ENCODE data around the gene NCOA7. TPM values are rescaled to one million over a fixed set of nuclear protein-coding genes. Genes with fewer than 3 reads are reported as not detected.

The NCOA7 gene
- total RNA-seq, 1 experiment from 2014 or later = 9.4 TPM

DNA sequence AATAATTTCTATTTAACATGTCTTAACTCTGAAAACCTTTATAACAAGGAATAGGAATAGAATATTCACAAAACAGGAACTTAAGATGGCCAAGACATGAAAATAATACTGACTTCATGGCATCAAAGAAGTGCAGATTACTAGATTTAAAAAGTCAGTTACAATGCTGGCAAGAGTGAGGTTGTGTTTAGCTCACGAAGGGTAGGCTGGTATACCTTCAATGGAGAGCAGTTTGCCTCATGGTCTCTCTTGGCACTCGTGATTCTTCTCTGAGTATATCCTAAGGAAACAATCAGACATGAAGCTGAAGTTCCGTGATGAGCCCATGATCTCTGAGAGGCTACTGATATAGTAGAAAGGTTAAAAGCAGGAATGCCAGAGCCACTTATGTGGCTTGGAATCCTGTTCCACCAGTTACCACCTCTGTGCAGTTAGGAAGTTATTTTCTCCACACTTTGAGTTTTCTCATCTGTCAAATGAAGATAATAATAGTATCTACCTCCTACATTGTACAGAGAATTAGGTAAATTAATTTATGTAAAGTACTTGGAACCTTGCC, 7.2 kb downstream of the NCOA7 start:
- no peak overlapping the region for H2BK20ac ChIP-seq (ENCODE audit: low read depth, low read length, poor library complexity, severe bottlenecking)
- Mint-ChIP-seq H3K4me3 (no peak overlapping the region), H3K36me3 (ENCODE audit: insufficient read depth in 1 of 3, low read depth in 3 of 3) (no peaks in the 10 kb centered on the region), H3K27ac (no peak overlapping the region), H3K4me1 (peaks cover 8 to 9% of the 10 kb centered on the region in 2 experiments), H3K27me3 (ENCODE audit: low read depth) (no peaks in the 10 kb centered on the region), H3K9me3 (no peaks in the 10 kb centered on the region)
- H4K91ac ChIP-seq (ENCODE audit: insufficient read length, low read depth, low read length) = no peak overlapping the region
- no peak for DNase-seq
- WGBS (ENCODE audit: extremely low coverage, insufficient read length, low lambda C conversion rate) = no CpG with 5 or more reads among the region's 3 CpGs
- no peak overlapping the region for H3K14ac ChIP-seq (ENCODE audit: insufficient read depth, low read length)
- H3K27me3 ChIP-seq (ENCODE audit: insufficient read depth, low read length) = no peaks in the 10 kb centered on the region
- H2AK5ac ChIP-seq (ENCODE audit: insufficient read length, low read length) = no peak overlapping the region
- TF ChIP-seq, protein P1, sequence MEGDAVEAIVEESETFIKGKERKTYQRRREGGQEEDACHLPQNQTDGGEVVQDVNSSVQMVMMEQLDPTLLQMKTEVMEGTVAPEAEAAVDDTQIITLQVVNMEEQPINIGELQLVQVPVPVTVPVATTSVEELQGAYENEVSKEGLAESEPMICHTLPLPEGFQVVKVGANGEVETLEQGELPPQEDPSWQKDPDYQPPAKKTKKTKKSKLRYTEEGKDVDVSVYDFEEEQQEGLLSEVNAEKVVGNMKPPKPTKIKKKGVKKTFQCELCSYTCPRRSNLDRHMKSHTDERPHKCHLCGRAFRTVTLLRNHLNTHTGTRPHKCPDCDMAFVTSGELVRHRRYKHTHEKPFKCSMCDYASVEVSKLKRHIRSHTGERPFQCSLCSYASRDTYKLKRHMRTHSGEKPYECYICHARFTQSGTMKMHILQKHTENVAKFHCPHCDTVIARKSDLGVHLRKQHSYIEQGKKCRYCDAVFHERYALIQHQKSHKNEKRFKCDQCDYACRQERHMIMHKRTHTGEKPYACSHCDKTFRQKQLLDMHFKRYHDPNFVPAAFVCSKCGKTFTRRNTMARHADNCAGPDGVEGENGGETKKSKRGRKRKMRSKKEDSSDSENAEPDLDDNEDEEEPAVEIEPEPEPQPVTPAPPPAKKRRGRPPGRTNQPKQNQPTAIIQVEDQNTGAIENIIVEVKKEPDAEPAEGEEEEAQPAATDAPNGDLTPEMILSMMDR (conservative IDR thresholded peaks at IDR 0.05) = no peak
- no peaks in the 10 kb centered on the region for H3K79me2 ChIP-seq (ENCODE audit: insufficient read depth, low read length)
- no peak overlapping the region for H2BK120ac ChIP-seq (ENCODE audit: low read depth, low read length, poor library complexity, severe bottlenecking)
- H4K20me1 ChIP-seq (ENCODE audit: control insufficient read depth, insufficient read depth, insufficient read length) = no peaks in the 10 kb centered on the region
- no peaks in the 10 kb centered on the region for H3K23me2 ChIP-seq (ENCODE audit: insufficient read length, low read depth, low read length, poor library complexity, severe bottlenecking)
- H3K4me2 ChIP-seq (ENCODE audit: insufficient read depth, insufficient read length, low read length) = no peak overlapping the region
- no peak overlapping the region for H4K5ac ChIP-seq (ENCODE audit: insufficient read length, low read depth, low read length)
- no peak overlapping the region for H3K23ac ChIP-seq (ENCODE audit: insufficient read length, low read depth, low read length)
- H3K27ac ChIP-seq (ENCODE audit: insufficient read length, low read depth, low read length) = no peak overlapping the region
- H3K9me3 ChIP-seq (ENCODE audit: control insufficient read depth, low read depth, low read length) = no peaks in the 10 kb centered on the region
- H3K79me1 ChIP-seq (ENCODE audit: insufficient read depth, low read depth, low read length, poor library complexity, severe bottlenecking) = no peaks in the 10 kb centered on the region
- no peak overlapping the region for H3K56ac ChIP-seq (ENCODE audit: insufficient read length, low read depth, low read length)
- H2BK12ac ChIP-seq (ENCODE audit: insufficient read length, low read depth, low read length) = no peak overlapping the region
- no peak overlapping the region for H2BK15ac ChIP-seq (ENCODE audit: low read depth, low read length)
- peaks cover 3% of the 10 kb centered on the region; the same call in 1 of the 2 replicates for H3K4me1 ChIP-seq (ENCODE audit: insufficient read depth, low read length)
- no peak overlapping the region for H3K18ac ChIP-seq (ENCODE audit: insufficient read length, low read depth, low read length)
- H3K9ac ChIP-seq (ENCODE audit: extremely low read depth, insufficient read length, low read length) = no peak overlapping the region
- H2AFZ ChIP-seq (ENCODE audit: low read length) = no peak overlapping the region
- no peak overlapping the region for H2BK5ac ChIP-seq (ENCODE audit: insufficient read length, low read length)
- H3K4ac ChIP-seq (ENCODE audit: low read depth, low read length) = no peak overlapping the region
- no peak overlapping the region for H4K8ac ChIP-seq (replicated peaks; ENCODE audit: insufficient read length, low read depth, low read length)
- H3T11ph ChIP-seq (ENCODE audit: low read length) = no peak overlapping the region
